AG04449 (cell line): ENCODE data around the gene SMC1A.

Source experiments
- CTCF ChIA-PET: fragments of 350-600 bp; formaldehyde crosslinking; extraction: SDS; loops from one replicate; lab custom pipeline; 2021; ENCODE audit warnings: antibody characterized with exemption; lab: Yijun Ruan, JAX
- POLR2A ChIA-PET: fragments of 400-600, 350-600 bp; formaldehyde crosslinking; extraction: SDS; loops from one replicate; lab custom pipeline; 2020; ENCODE audit warnings: antibody characterized with exemption, inconsistent platforms; lab: Yijun Ruan, JAX
- DNase-seq: peaks from one replicate; pipeline ENCODE4 v3.0.0-alpha.2; 2010; ENCODE audit warnings: low read depth, low spot score
- H3K4me3 ChIP-seq: 2 replicates; pipeline ENCODE4 v1.5.1; 2011; ENCODE audit warnings: low read depth, mild to moderate bottlenecking, control low read depth, low read length
- CTCF ChIP-seq: IDR thresholded peaks from one replicate; pipeline ENCODE4 v1.5.1; 2011; ENCODE audit warnings: mild to moderate bottlenecking, moderate library complexity, low read length, control low read depth, inconsistent platforms; ENCODE audit not compliant: insufficient read depth; ENCODE audit errors: missing control alignments

SMC1A gene

GRCh38 chrX:53330331-53330730, 92.1 kb downstream of the SMC1A start:
- DNase-seq = no peak
- ChIA-PET POLR2A (no interaction called here), CTCF (interaction anchor here (1.5 to 10.3 kb wide), 5 partner anchors 11 to 116 kb away, joined by 5 to 86 read pairs (median 22); no protein-coding TSS in a partner anchor)
- H3K4me3 ChIP-seq = no peak overlapping the region
- TF ChIP-seq CTCF = no peak

GRCh38 chrX:53324803-53325202, 97.7 kb downstream of the SMC1A start:
- CTCF ChIA-PET = no interaction called here
- POLR2A ChIA-PET = no interaction called here
- H3K4me3 ChIP-seq = no peak overlapping the region
- DNase-seq = no peak
- TF ChIP-seq CTCF = no peak
